Left colon (tissue), 2 donors: Measurements from ENCODE around the gene CADPS. TPM values are rescaled to one million over a fixed set of nuclear protein-coding genes. Genes with fewer than 3 reads are reported as not detected.

Experiments used
- ATAC-seq: fragments of 200-7000 bp; cut with Tn5 transposase; one replicate; pipeline ENCODE4 v1.9.1; 2020; ENCODE audit warnings: mild to moderate bottlenecking, moderate library complexity
- DNase-seq, 2 donors: peaks; one replicate each; pipeline ENCODE4 v3.0.0-alpha.2; 2020
- intact Hi-C, 2 donors: fragments of 100-400 bp; cut with DNase I in 1 of 2; cut with micrococcal nuclease in 1 of 2; formaldehyde crosslinking; loops; one replicate each; pipeline versions ENCODE4 v1.11.2 to v1.14.0; 2022; cut with DNase I, micrococcal nuclease
- total RNA-seq, 2 donors: library from RNA; stranded (reverse); fragmentation: NEBNext Ultra II Directional; extraction: Animal tissue kit (Norgen Biotek cat#: 25700); gene quantifications; one replicate each; pipeline ENCODE4 v1.2.1, GENCODE V29; 2021
- donor health status: DM: no; HTN: no; CAD: no.
- donor health status: DM: yes; HTN: yes; CAD: no.

The CADPS gene
- total RNA-seq, 2 donors from 2014 or later: 3.7 to 4.4 TPM

DNA sequence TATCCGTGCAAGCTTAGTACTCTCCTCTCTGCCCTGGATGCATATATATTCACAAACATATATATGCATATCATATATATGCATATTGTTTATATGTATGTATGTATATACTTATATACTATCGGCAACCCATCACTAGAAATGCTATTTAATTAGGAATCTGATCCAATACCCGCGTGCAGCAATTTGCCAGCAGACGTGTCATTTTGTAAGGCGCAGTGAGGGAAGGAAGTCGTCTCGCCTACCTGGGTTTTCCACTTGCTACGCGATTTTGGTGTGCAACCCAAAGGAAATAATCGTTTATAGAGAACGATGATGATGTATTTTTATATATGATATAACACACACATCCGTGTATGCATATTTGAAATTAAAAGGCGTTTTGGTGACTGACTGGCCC is 496.3 kb downstream of the CADPS start:
- no peak for DNase-seq
- intact Hi-C loops: no loop called here
- no peak for ATAC-seq

DNA sequence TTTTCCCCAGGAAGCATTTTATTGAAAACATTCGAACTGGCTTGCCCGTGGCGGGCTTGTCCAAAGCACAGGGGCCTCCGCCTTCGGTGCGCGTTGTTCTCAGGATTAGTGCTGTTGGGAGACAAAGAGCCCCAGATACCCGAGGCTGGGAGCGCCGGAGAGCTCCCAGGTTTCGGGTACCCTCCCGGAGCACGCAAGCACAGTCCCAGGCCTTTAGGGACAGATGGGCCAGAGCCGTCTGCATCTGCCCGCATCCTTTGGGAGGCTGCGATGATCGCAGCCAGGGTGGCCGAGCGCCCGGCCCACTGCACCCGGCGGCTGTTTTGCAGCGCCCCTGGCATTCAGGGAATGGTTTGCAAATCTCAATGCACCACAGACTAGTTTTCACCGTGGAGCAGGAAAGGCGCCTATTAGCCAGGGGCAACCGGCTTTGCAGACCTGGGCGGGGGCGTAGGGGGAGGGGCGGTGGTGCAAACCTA is 496.9 kb downstream of the CADPS start:
- no peak for DNase-seq
- ATAC-seq: no peak
- intact Hi-C loops: no loop called here

DNA sequence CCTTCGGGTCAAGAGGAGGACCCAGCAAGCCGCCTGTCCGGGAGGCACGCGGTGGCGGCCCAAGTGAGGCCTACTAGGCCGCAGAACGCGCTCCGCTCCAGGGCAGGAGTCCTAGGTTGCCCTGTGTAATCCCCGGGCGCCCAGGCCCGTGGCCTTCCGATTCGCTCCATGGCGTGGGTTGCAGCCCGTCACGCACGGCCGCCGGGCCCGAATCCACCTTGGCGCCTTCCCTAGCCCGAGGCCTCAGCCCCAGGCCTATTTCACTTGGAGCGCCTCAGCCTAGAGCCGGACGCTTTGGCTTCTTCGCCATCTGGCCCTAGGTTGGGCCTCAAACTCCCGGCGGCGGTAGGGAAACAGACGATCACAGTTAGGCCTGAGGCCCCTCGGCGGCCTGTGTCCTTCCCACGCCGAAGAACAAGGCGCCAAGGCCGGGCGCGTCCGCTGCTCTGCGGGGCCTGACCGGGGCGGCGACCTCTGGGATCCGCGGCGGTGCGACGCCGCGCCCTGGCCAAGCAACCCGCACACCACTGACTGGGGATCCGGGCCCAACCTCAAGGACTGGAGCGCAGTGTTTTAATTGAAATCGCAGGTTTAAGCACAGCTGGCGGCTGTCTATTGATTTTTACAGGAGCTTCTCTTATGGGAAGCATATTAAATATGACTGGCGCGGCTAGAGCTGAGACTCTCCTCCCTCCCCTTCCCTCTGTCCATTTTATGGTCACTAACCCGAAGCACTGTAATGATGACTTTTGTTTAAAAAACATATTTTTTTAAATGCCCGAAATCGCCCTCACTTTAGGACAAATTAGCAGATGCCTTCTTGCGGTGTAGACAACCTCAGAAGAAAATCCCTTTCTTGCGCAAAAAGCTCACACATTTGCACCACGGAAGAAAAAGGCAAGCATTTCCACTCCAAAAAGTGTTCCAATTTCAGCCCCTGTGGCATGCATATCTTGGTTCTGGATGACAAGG is 498.0 kb downstream of the CADPS start:
- DNase-seq: no peak
- intact Hi-C loops: no loop called here
- ATAC-seq: no peak

DNA sequence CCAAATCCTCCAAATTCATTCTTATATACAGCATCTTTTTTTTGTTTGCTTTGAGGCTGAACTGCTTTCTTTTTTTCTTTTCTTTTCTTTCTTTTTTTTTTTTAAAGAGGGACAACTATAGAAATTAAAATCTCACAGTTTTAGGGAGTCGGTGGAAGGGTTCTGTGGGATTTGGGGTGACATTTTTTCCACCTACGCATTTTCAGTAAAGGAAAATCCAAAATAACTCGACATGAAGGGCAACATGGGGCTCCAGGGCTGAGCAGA is 498.8 kb downstream of the CADPS start:
- ATAC-seq (no peak), DNase-seq (no peak)
- intact Hi-C loops: no loop called here

DNA sequence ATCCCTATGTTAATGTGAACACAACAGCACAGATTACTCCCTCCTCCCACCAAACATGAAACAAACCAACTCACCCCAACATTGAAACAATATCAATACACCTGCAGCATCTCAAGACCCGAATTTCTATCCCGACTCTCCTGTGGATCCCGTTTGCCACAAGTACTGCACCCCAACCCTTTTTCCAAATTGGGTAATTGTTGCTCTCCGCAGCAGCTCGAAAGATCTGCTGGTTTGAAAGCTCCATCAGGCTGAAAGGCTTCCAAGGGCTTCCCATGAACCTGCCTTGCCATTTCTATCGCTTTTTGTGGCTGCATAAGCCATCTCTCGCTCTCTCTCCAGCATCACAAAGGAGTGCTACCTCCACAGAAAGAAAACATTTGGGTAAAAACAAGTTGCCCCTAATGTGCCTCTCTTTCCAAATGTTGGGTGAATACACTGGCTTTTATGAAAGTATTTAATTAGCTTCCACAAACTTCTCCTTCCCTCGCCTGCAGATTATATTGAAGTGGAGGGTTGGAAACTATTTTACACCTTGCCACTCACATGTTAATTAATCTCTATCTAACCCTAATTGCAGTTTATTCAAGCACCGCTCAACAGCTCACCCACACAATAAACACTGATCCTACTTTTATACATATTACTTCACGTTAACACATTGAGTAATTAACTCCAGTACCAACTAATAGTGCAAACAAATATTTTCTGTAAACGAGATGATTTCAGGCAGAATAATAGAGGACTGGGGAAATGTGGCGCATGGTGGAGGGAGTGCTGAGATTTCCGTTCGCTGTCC is 499.4 kb downstream of the CADPS start:
- intact Hi-C loops: no loop called here
- DNase-seq (no peak), ATAC-seq (no peak)

DNA sequence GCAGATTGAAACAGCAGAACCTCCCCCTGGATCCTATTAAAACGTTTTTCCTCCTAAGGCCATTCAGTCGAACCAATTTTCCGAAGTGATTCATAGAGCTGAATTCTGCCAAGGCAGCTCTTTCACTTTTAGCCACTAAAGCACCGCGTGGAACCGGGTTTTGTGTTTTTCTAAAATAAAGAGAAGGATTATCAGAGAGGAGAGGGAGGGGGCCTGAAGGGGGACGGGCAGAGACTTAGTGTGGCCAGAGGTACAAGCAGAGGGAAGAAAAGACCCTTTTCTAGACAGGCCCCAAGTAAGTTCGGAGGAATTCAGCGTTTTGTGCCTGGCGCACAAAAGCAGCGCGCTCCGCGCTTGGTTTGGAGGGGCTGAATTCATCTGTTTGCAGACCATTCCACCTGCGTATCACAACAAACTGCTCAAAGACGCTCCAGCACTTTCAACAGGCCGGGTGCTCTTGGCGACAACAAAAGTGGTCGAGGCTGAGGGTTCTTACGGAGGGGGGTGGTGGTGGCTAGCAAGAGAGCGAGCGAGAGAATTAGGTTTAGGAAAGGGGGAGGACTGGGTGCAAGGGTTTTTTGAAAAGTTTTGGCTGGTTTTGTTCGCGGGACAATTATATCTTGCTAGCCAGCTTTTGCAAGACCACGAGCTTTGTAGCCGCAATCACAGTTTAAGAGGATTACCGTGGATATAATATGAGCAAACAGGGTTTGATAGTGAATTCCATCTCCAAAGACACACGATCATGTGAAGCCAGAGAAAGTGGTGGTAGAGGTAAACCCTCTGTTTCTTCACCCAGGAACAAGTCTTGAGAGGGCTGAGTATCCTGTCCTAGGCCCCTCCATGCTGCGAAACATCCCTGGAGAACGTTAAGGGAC is 500.6 kb downstream of the CADPS start:
- DNase-seq: no peak
- intact Hi-C loops: no loop called here
- no peak for ATAC-seq

DNA sequence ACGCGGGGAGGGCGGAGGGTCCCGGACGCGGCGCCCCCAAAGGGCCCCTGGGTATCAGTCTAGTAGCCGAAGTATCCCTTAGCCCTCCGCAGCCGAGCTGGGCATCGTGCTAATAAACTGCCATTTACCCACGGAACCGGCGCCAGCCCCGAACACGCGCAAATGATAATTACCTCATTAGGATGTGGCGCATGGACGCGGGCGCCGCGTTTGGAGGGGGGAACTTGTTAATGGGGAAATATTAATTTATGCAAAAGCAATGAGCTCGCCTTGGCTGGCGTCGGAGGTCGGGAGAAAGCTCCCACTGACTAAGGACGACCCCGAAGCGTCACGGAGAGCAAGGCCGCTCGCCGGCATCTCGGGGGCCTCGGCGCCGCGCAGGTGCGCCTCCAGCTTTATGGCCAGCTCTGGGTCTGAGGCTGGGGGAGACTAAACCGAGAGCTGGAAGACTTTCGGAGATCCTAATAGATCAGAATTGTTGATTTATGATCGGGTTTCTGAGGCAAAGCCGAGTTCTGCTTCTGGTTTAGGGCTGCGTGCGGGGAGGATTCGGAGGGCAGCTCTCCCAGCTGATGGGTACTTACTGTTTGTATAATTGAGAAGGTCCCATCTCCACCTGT is 501.4 kb downstream of the CADPS start:
- intact Hi-C loops: no loop called here
- DNase-seq (no peak), ATAC-seq (no peak)

DNA sequence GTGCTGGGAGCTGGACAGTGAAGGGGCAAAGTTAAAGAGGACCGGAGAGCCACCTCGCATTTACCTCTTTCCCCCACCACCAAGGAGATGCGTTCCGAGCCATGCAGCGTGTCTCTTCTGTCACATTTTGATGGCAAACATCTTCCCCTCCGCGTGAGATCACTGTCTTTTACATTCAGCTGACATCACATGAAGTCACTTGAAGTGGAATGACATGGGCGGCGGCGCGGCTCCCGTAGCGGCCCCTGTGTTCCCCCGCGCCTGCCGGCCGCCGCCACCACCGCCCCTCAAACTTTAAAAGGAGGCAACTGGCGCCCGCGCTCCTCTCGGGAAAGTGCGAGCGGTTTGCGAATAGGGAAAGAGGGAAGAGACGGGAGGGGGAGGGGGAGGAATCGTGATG is 502.0 kb downstream of the CADPS start, which contains the start of gene FEZF2:
TSS of gene FEZF2 (minus strand) at position 336 of the 400 bp plus-strand sequence. CDS start 682 bp downstream, outside the sequence.
- intact Hi-C loops: no loop called here
- no peak for DNase-seq

DNA sequence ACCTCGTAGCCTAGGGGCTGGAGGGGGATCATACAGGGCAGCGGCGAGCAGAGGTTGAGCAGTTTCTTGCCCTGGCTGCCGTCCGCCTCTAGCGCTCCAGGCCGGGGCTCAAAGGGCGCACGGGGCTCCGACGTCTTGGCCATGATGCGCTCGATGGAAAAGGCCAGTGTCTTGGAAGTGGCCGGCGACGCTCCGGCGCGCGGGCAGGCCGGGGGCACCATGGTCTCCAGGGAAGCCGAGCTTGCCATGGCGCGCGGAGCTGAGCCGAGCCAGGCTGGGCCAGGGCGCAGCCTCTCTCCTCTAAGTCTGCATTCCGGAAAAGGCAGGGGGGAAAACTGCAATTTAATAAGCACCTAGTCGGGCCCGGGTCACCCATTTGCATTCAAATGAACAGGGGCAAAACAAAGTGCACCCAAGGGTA is 502.6 kb downstream of the CADPS start:
- ATAC-seq (no peak), DNase-seq (no peak)
- intact Hi-C loops: no loop called here

More for the DNA sequence above, 502.0 kb downstream of the CADPS start, which contains the start of gene FEZF2:
- no peak for ATAC-seq

DNA sequence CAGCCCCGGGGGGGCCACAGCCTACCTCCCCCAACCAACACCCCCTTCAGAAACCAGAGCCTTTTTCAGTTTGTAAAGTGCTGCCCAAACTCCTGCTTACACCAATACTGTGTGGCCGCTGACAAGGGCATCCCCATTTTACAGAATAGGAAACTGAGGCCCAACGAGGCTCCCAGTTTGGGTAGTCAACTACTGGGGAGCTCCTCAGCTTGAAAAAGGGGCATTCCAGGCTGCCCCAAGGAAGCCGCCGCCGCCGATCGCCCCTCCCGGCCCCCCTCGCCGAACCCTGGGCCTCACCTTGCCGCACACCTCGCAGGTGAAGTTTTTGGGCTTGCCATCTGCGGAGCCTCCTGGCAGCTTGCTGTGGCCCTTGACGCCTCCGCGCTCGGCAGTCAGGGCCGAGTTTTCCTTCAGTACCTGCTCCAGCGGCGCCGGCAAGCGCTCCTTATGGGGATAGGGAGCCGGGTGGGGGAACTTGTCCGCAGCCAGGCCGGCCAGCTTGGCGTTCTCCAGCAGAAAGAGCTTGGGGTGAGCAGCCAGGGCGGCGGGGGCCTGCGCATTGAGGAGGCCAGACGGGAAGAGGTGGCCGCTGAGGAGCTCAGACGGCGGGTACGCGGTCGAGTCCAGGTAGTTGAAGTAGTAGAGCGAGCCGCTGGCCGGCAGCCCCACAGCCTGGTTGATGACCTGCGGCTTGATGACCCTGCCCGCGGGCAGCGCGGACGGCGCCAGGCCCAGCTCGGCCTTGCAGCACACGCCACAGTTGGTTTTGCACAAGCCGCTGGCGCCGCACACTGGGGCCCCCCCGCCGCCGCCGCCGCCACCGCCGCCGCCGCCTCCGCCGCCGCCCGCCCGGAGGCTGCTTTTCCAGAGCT is 503.3 kb downstream of the CADPS start:
- DNase-seq (no peak), ATAC-seq (no peak)
- intact Hi-C loops: no loop called here

DNA sequence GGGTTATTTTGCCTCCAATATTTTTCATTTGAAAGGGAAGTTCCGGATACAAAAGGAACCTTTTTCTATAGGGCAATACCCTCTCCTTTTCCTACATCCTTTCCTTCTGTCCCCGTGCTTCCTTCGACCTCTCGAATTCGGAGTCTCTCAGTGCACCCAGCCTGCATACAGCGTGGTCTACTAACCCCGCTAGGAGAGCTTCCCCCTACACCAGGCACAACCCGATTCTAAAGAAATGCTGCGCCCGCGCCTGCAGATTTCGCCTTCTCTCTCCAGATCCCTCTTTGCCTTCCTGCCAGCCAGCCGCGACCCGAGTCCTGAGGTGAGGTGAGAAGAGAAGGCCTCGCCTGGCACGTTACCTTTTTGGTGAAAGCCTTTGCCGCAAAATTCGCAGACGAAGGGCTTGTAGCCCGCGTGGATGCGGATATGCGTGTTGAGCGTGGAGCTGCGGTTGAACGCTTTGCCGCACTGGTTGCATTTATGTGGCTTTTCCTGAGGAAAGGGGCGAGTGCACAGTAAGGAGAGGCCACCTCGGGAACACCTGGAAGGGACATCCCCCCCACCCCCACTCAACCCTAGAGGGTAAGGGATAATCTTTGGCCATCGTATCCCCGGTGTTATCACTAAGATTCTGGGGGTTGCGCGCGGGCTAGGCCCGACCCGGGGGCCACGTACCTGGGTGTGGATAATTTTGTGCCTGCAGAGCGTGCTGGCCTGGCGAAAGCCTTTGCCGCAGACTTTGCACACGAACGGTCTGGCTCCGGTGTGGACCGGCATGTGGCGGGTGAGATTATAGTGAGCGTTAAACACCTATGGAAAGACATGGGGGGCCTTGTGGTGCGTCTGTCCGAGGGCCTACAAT is 504.1 kb downstream of the CADPS start:
- ATAC-seq: no peak
- DNase-seq: no peak
- intact Hi-C loops: no loop called here

DNA sequence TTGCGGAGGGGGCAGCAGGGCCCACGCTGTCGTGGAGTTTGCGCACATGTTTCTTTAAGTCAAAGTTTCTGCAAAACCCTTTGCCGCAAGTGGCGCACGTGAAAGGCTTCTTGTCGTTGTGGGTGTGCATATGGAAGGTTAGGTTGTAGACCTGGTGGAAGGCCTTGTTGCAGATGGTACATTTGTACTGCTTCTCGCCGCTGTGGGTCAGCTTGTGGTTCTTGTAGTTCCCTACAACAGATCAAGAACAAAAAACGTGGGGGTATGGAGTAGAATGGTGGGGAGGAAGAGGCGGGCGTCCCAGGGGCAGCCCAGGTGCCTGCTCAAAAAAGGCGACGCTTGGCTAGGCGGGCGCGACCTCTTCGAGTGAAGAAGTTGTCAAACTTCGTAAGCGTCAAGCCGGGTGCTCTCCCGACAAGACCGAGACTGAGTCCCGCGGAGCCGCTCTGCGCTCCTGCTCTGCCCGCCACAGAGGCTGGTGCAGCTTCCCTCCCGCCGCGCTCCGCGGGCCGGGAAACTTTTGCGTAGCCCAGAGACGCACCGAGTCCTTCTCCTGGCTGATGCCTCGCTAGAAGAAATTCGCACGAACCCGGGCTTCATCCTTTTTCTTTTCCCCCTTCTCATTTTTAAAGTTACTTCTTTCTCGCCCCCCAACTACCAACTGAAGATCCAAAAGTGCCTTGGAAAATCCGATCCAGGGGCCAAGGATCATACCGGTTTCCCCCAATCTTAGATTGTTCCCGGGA is 504.9 kb downstream of the CADPS start:
- no peak for DNase-seq
- intact Hi-C loops: no loop called here
- no peak for ATAC-seq

DNA sequence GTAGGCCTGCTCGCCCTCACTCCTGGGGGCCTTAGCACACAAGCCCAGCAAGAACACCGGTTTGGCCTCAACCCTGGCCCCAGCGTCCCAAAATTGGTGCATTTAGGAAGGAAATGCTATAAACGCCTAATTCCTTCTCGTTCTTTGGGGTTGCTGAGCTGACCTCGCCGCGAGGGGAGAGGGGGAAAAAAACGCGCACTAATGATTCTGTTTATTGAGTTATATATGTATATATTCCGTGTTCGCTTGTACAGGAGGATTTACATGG is 505.8 kb downstream of the CADPS start:
- intact Hi-C loops: no loop called here
- ATAC-seq: no peak
- DNase-seq: no peak

DNA sequence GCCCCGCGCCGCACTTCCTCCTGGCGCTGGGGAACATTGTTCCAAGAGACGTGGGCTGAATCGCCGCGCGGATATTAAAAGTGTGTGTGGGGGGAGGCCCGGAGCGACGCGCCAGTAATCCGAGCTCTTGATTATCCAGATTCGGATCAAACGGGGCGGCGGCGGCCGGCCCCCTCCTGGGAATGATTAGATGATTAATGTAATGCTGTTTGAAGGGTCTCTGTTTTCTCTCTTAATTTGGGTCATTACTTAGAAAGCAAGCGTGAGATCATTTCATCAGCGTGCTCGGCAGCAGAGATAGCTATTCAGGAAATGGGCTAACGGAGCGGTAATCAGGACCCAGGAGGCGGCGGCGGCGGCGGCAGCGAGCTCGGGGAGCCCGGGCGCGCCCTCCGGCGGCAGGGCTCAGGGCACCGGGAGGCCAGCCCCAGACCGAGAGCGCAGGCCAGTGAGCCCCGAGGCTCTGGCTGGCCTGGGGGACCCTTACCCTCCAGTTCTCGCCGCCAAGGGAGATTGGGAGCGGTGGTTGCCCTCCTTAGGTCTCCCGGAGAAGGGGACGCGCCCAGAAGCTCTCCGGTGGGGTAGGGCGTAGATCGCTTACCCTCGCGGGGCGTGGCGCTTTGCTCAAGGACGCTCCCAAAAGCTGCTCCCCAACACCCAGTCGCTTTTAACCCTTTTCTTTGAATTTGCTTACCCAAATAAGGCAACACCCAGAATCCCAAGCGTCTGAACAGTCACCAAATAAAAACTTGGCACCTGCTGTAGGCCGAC is 506.3 kb downstream of the CADPS start:
- intact Hi-C loops: no loop called here
- no peak for ATAC-seq

DNA sequence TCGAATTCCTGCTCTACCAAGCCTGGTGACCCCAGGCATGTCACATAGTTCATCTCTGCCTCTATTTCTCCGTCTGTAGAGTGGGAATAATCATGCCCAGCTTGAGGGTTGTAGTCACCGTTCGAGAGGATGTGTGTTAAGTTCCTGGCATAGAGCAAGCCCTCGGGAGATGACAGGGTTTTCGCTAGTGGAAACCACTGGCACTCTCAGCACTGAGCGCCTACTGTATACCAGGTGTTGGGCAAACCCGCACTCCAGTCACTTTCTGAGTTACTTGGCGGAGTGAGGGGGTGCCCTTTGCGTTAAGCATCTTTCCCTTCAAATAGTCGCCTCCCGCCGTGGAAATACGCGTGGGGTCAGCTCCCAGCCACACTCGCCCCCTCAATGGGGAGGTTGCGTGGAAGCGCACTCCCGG is 506.9 kb downstream of the CADPS start:
- no peak for DNase-seq
- intact Hi-C loops: no loop called here
- no peak for ATAC-seq

More for the DNA sequence above, 506.3 kb downstream of the CADPS start:
- no peak for DNase-seq

DNA sequence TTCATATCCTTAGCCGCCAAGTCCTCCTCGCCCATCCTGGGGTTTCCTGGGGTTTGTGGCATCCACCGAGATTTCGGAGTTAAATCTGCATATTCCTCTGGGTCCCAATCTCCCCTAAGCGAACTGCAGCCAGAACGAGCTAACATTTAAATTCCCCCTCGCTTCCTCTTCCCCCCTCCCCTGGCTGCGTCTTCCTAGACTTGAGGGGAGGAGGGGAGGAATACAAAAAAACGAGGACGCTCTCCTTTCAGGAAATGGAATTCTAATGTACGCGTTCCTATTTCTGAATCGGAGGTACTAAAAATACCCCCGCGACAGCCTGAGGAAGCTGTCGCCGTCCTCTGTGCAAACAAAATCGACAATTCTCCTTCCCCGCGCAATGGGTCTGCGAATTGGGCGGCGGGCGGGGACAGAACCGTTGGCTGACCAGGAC is 507.4 kb downstream of the CADPS start:
- no peak for DNase-seq
- intact Hi-C loops: no loop called here
- ATAC-seq: no peak
